H54 (cell line): ENCODE results near the gene UBC.
A peak's percentile ranks its signal among the peaks of the same experiment; 100 is the strongest.

Experiments
- DNase-seq: peaks from one replicate; pipeline ENCODE4 v3.0.0; 2011; ENCODE audit warnings: low spot score, mixed read lengths; ENCODE audit not compliant: insufficient read length
- FAIRE-seq: peaks from 3 replicates; lab custom pipeline; 2011; peaks lifted over from hg19 to GRCh38; lab: Jason Lieb, UNC
- POLR2A ChIP-seq: IDR thresholded peaks from 2 replicates; pipeline ENCODE4 v1.6.1; 2011; ENCODE audit warnings: low read depth, mild to moderate bottlenecking, low read length

The UBC gene

GRCh38 chr12:124914392-124915238 lies at the start of gene UBC:
TSS of gene UBC (minus strand) at chr12:124914650. CDS start at chr12:124913771, 879 bp downstream.
- TF ChIP-seq POLR2A: peak; percentile 98
- DNase-seq (no peak), FAIRE-seq (no peak)

GRCh38 chr12:124963211-124963610 lies 48.8 kb upstream of the UBC start:
- no peak for TF ChIP-seq POLR2A
- FAIRE-seq: no peak
- DNase-seq: no peak

GRCh38 chr12:124961055-124961454 lies 46.6 kb upstream of the UBC start:
- TF ChIP-seq POLR2A: no peak

GRCh38 chr12:124956571-124956970 lies 42.1 kb upstream of the UBC start:
- no peak for FAIRE-seq
- DNase-seq: no peak
- TF ChIP-seq POLR2A: no peak

More at GRCh38 chr12:124961055-124961454, 46.6 kb upstream of the UBC start:
- FAIRE-seq (no peak), DNase-seq (no peak)

GRCh38 chr12:124954771-124955170 lies 40.3 kb upstream of the UBC start:
- no peak for TF ChIP-seq POLR2A
- FAIRE-seq: no peak

GRCh38 chr12:124953689-124954405 lies 39.4 kb upstream of the UBC start:
- DNase-seq: no peak
- no peak for FAIRE-seq
- TF ChIP-seq POLR2A: no peak

More at GRCh38 chr12:124954771-124955170, 40.3 kb upstream of the UBC start:
- no peak for DNase-seq

GRCh38 chr12:124952801-124953200 lies 38.4 kb upstream of the UBC start:
- no peak for FAIRE-seq
- no peak for DNase-seq
- TF ChIP-seq POLR2A: no peak

- no peak for DNase-seq
- no peak for FAIRE-seq
- TF ChIP-seq POLR2A: no peak
Observed at GRCh38 chr12:124952295-124952694, 37.8 kb upstream of the UBC start.

GRCh38 chr12:124949779-124950728 lies 35.6 kb upstream of the UBC start:
- TF ChIP-seq POLR2A: no peak
- FAIRE-seq (no peak), DNase-seq (no peak)

GRCh38 chr12:124949066-124949465 lies 34.6 kb upstream of the UBC start:
- FAIRE-seq (no peak), DNase-seq (no peak)
- no peak for TF ChIP-seq POLR2A

GRCh38 chr12:124947561-124948398 lies 33.3 kb upstream of the UBC start:
- FAIRE-seq: no peak
- no peak for DNase-seq
- no peak for TF ChIP-seq POLR2A

GRCh38 chr12:124947013-124947412 lies 32.6 kb upstream of the UBC start:
- FAIRE-seq (no peak), DNase-seq (no peak)
- no peak for TF ChIP-seq POLR2A

- no peak for TF ChIP-seq POLR2A
Observed at GRCh38 chr12:124946447-124946793, 32.0 kb upstream of the UBC start.

More at GRCh38 chr12:124946447-124946793, 32.0 kb upstream of the UBC start:
- FAIRE-seq (no peak), DNase-seq (no peak)
